Fibroblast of skin of right quadriceps (primary cell): Measurements from ENCODE around the gene COL28A1.
"Not testable (repeated sequence)": the region's sequence is repeated elsewhere in the genome, so short reads cannot be mapped to it uniquely, and the experiment has no call there.

Source experiments
- DNase-seq: peaks from one replicate; pipeline ENCODE4 v3.0.0-alpha.2; 2013

The COL28A1 gene

GRCh38 chr7:7516156-7516555 lies 19.5 kb downstream of the COL28A1 start:
- DNase-seq = no peak

GRCh38 chr7:7512861-7513597 lies 22.6 kb downstream of the COL28A1 start:
- DNase-seq = no peak

- DNase-seq = no peak
Measured at GRCh38 chr7:7510794-7511193, 24.9 kb downstream of the COL28A1 start.

- DNase-seq = no peak
Measured at GRCh38 chr7:7505915-7506314, 29.8 kb downstream of the COL28A1 start.

GRCh38 chr7:7504910-7505704 lies 30.6 kb downstream of the COL28A1 start:
- DNase-seq = no peak

GRCh38 chr7:7499892-7500291 lies 35.8 kb downstream of the COL28A1 start:
- DNase-seq = no peak

GRCh38 chr7:7498856-7499255 lies 36.8 kb downstream of the COL28A1 start:
- no peak for DNase-seq

GRCh38 chr7:7496311-7496710 lies 39.4 kb downstream of the COL28A1 start:
- DNase-seq = peak; percentile 52

- DNase-seq = no peak
Measured at GRCh38 chr7:7495171-7495570, 40.5 kb downstream of the COL28A1 start.

- DNase-seq = no peak
Measured at GRCh38 chr7:7491044-7491443, 44.6 kb downstream of the COL28A1 start.

- no peak for DNase-seq
Measured at GRCh38 chr7:7490003-7490402, 45.7 kb downstream of the COL28A1 start.

- DNase-seq = no peak
Measured at GRCh38 chr7:7489546-7489945, 46.1 kb downstream of the COL28A1 start.

- DNase-seq = no peak
Measured at GRCh38 chr7:7486362-7486761, 49.3 kb downstream of the COL28A1 start.

- no peak for DNase-seq
Measured at GRCh38 chr7:7484072-7484471, 51.6 kb downstream of the COL28A1 start.

GRCh38 chr7:7481802-7482201 lies 53.9 kb downstream of the COL28A1 start:
- no peak for DNase-seq

GRCh38 chr7:7479275-7479805 lies 56.3 kb downstream of the COL28A1 start:
- no peak for DNase-seq

- no peak for DNase-seq
Measured at GRCh38 chr7:7478569-7478968, 57.1 kb downstream of the COL28A1 start.

- DNase-seq = not testable (repeated sequence)
Measured at GRCh38 chr7:7477641-7478040, 58.0 kb downstream of the COL28A1 start.

- DNase-seq = no peak
Measured at GRCh38 chr7:7476381-7476780, 59.3 kb downstream of the COL28A1 start.

- DNase-seq = no peak
Measured at GRCh38 chr7:7475601-7476000, 60.1 kb downstream of the COL28A1 start.

- DNase-seq = no peak
Measured at GRCh38 chr7:7474436-7474835, 61.2 kb downstream of the COL28A1 start.

GRCh38 chr7:7464991-7465765 lies 70.5 kb downstream of the COL28A1 start:
- not testable (repeated sequence) for DNase-seq

GRCh38 chr7:7454000-7454399 lies 81.7 kb downstream of the COL28A1 start:
- no peak for DNase-seq
